GM18499 (cell line): Measurements from ENCODE around the gene KIF3C.

Experiments used
- ATAC-seq: cut with Tn5 transposase; IDR thresholded peaks from one replicate; pipeline ENCODE4 v1.9.1; 2021; ENCODE audit warnings: moderate number of reproducible peaks; ENCODE audit not compliant: insufficient read depth, unreplicated experiment

Gene KIF3C

DNA sequence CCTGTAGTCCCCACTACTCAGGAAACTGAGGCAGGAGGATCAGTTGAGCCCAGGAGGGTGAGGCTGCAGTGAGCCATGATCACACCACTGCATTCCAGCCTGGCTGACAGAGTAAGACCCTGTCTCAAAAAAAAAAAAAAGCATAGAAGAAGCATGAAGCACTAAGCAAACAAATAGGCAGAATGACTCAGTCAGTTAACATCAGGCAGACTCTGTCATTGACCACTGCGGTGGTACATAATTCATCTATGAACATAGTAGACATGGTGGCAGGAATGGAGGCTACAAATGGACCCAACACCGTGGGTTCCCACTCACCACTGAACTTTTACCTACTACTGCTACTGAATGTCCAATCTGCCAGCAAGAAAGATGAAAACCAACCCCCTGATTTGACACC, 96.4 kb downstream of the KIF3C start:
- ATAC-seq, result no peak

DNA sequence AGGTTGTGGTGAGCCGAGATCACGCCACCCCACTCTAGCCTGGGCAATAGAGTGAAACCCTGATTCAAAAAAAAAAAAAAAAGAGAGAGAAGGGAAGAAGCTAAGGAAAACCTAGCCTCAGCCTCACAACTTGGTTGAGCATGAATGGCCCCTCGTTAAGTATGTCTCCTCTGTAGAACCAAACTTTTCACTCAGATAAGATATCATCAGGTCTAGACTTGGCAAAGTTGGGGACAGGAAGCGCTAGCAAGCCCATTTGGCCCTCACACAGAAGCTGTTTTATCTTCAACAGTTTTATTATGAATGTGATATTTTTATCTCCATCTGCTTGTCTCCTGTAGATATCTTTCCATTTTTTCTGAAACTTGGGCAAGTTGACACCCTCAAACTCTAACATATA, 100.5 kb downstream of the KIF3C start:
- no peak for ATAC-seq

DNA sequence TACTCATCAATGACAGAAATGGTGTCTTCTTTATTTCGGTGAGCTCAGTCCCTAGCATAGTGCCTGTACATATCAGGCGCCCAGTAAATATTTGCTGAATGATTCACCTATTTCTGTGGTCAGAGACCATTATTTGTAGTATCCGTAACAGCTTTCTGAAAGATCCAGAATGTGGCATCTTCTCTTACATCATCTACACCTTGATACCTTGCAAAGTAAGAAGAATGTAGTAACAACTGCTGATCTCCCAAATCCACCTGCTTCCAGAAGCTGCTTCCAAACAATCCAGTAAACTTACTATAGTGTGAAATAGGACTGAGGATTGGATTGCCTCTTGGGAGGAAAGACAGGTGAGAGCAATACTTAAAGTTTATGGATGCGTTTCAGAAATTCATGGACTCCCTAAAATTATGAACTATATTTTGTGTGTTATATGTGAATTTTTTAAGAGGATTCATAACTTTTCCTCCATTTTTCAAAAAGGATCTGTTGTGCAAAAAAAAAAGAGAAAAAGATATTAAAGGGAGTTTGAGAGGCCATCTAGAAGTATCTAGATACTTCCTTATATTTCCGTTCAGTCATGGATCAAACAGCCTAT, 103.1 kb downstream of the KIF3C start:
- ATAC-seq, result no peak

GRCh38 chr2:25878361-25879132, 103.8 kb downstream of the KIF3C start, which contains the start of gene ASXL2:
Gene ASXL2, minus strand, starts transcription at chr2:25878487. Its CDS starts 265 bp downstream, at chr2:25878222.
- ATAC-seq, result peak; percentile 71

- peak; percentile 6 for ATAC-seq
Measured at GRCh38 chr2:25877431-25878360, 104.6 kb downstream of the KIF3C start.
